HepG2 (cell line): Measurements from ENCODE around the gene RRAGA. TPM values are rescaled to one million over a fixed set of nuclear protein-coding genes. Genes with fewer than 3 reads are reported as not detected.

Source experiments
- ATRX ChIP-seq: sonication (generic); formaldehyde crosslinking; IDR thresholded peaks from 2 replicates; pipeline ENCODE4 v1.4.0; 2020; ENCODE audit warnings: missing genetic modification reagents, borderline replicate concordance
- CBX5 ChIP-seq: sonication (generic); formaldehyde crosslinking; IDR thresholded peaks from 2 replicates; pipeline ENCODE4 v1.4.0; 2020; ENCODE audit warnings: missing genetic modification reagents, borderline replicate concordance
- FOXM1 ChIP-seq: sonication (generic); formaldehyde crosslinking; IDR thresholded peaks from 2 replicates; pipeline ENCODE4 v1.5.0; 2020; ENCODE audit warnings: missing genetic modification reagents
- FOXP1 ChIP-seq, 2 experiments: fragments of 450-650 bp in 1 of 2; IDR thresholded peaks; 2 replicates each; pipeline ENCODE4 v1.6.1; 2017 to 2018; ENCODE audit warnings: antibody characterized with exemption in 1 of 2
- IRF2 ChIP-seq: IDR thresholded peaks from 2 replicates; pipeline ENCODE4 v1.6.1; 2018; ENCODE audit warnings: missing genetic modification reagents, missing compliant biosample characterization
- MATR3 ChIP-seq: sonication (generic); formaldehyde crosslinking; IDR thresholded peaks from 2 replicates; pipeline ENCODE4 v1.4.0; 2020; ENCODE audit warnings: missing genetic modification reagents
- NRL ChIP-seq: sonication (generic); formaldehyde crosslinking; IDR thresholded peaks from 2 replicates; pipeline ENCODE4 v1.5.0; 2020; ENCODE audit warnings: missing genetic modification reagents, mild to moderate bottlenecking, moderate library complexity, borderline replicate concordance
- POGK ChIP-seq: sonication (generic); formaldehyde crosslinking; conservative IDR thresholded peaks from 2 replicates; pipeline ENCODE4 v1.8.0; 2022; ENCODE audit warnings: mild to moderate bottlenecking, moderate library complexity, missing genetic modification reagents
- STAG1 ChIP-seq: sonication (generic); formaldehyde crosslinking; IDR thresholded peaks from 2 replicates; pipeline ENCODE4 v1.4.0; 2020; ENCODE audit warnings: missing genetic modification reagents
- TFAP4 ChIP-seq: sonication (generic); IDR thresholded peaks from 2 replicates; pipeline ENCODE4 v1.6.1; 2016; ENCODE audit warnings: low read depth, borderline replicate concordance
- YEATS4 ChIP-seq: sonication (generic); formaldehyde crosslinking; IDR thresholded peaks from 2 replicates; pipeline ENCODE4 v1.4.0; 2020; ENCODE audit warnings: missing genetic modification reagents, borderline replicate concordance
- ZNF101 ChIP-seq: sonication (generic); formaldehyde crosslinking; IDR thresholded peaks from 2 replicates; pipeline ENCODE4 v1.4.0; 2020; ENCODE audit warnings: mild to moderate bottlenecking, low read depth, missing genetic modification reagents, borderline replicate concordance
- ZNF318 ChIP-seq: sonication (generic); formaldehyde crosslinking; IDR thresholded peaks from 2 replicates; pipeline ENCODE4 v1.4.0; 2020; ENCODE audit warnings: mild to moderate bottlenecking, missing genetic modification reagents
- ZNF569 ChIP-seq: sonication (generic); formaldehyde crosslinking; IDR thresholded peaks from 2 replicates; pipeline ENCODE4 v1.5.0; 2020; ENCODE audit warnings: mild to moderate bottlenecking, missing genetic modification reagents, moderate library complexity, borderline replicate concordance
- ZNF720 ChIP-seq: sonication (generic); formaldehyde crosslinking; IDR thresholded peaks from 2 replicates; pipeline ENCODE4 v1.4.0; 2020; ENCODE audit warnings: missing genetic modification reagents
- ZNF788 ChIP-seq: sonication (generic); formaldehyde crosslinking; IDR thresholded peaks from 2 replicates; pipeline ENCODE4 v1.5.0; 2020; ENCODE audit warnings: mild to moderate bottlenecking, missing genetic modification reagents, borderline replicate concordance
- ZNF879 ChIP-seq: sonication (generic); formaldehyde crosslinking; IDR thresholded peaks from 2 replicates; pipeline ENCODE4 v1.8.1; 2023; ENCODE audit warnings: missing genetic modification reagents
- ZSCAN12 ChIP-seq: sonication (generic); formaldehyde crosslinking; IDR thresholded peaks from 2 replicates; pipeline ENCODE4 v1.9.0; 2021; ENCODE audit warnings: mild to moderate bottlenecking, missing genetic modification reagents
- polyA plus RNA-seq, 8 experiments: library from polyadenylated mRNA; depleted of rRNA in 3 of 8; stranded (reverse) in 7 of 8; unstranded in 1 of 8; fragments of >200 nt; fragmentation: Illumina TruSeq in 4 of 8; extraction: Trizol in 4 of 8; gene quantifications; 2 replicates each; pipeline versions ENCODE4 v1.2.1 to v1.2.3, GENCODE V29; 2011 to 2016; ENCODE audit warnings: low read depth in 4 of 8, missing spikeins in 1 of 8, mixed read lengths in 1 of 8; ENCODE audit not compliant: insufficient read depth in 1 of 8
- total RNA-seq, 5 experiments: library from RNA; depleted of rRNA; stranded (reverse); fragments of >200 nt; fragmentation: Illumina TruSeq; extraction: Trizol; gene quantifications; 2 replicates each; pipeline ENCODE4 v1.2.3, GENCODE V29; 2016; ENCODE audit warnings: low read depth in 1 of 5

The RRAGA gene
- total and polyA plus RNA-seq, 2 of the 13 experiments (the other 11 are each of a cell fraction or from before 2014, with no cell fraction given): 37.5 to 118 TPM

- TF ChIP-seq ZSCAN12 (CRISPR knock-in tag) (peak; percentile 70; the same call in 1 of the 2 replicates), YEATS4 (CRISPR knock-in tag) (peak; percentile 94), ZNF318 (no peak), ZNF101 (CRISPR knock-in tag) (no peak), ATRX (CRISPR knock-in tag) (no peak), ZNF788 (peak; percentile 82; the same call in 1 of the 2 replicates), POGK (CRISPR knock-in tag) (peak; percentile 79; the same call in 1 of the 2 replicates), FOXP1 (IDR thresholded peaks at IDR 0.05) (no peak), FOXP1 (CRISPR knock-in tag; IDR thresholded peaks at IDR 0.05) (peak; percentile 22; the same call in 1 of the 2 replicates), NRL (CRISPR knock-in tag) (no peak), IRF2 (CRISPR knock-in tag) (peak; percentile 89), MATR3 (no peak), FOXM1 (CRISPR knock-in tag) (no peak), TFAP4 (peak; percentile 90), STAG1 (CRISPR knock-in tag) (peak; percentile 86), ZNF879 (CRISPR knock-in tag) (no peak), CBX5 (peak; percentile 61; the same call in 1 of the 2 replicates), ZNF720 (no peak), ZNF569 (CRISPR knock-in tag) (no peak)
These were observed at the start of gene RRAGA (continued) for GRCh38 chr9:19048966-19049916.
